GM06990 (cell line): ENCODE measurements around the gene F2RL3.
A peak's percentile ranks its signal among the peaks of the same experiment; 100 is the strongest.

Source experiments
- DNase-seq: peaks from one replicate; pipeline ENCODE4 v3.0.0-alpha.2; 2011; ENCODE audit not compliant: insufficient read length; ENCODE audit errors: extremely low read depth
- H3K27me3 ChIP-seq: replicated peaks from 2 replicates; pipeline ENCODE4 v1.6.0; 2011; ENCODE audit warnings: low read length; ENCODE audit not compliant: control insufficient read depth, insufficient read depth
- H3K36me3 ChIP-seq: 2 replicates; pipeline ENCODE4 v1.5.1; 2011; ENCODE audit warnings: low read length; ENCODE audit not compliant: control insufficient read depth, insufficient read depth
- H3K4me3 ChIP-seq: replicated peaks from 2 replicates; pipeline ENCODE4 v1.5.1; 2011; ENCODE audit warnings: low read depth, mild to moderate bottlenecking, control low read depth, low read length
- CTCF ChIP-seq: IDR thresholded peaks from 2 replicates; pipeline ENCODE4 v1.5.1; 2011; ENCODE audit warnings: low read length, control low read depth, mild to moderate bottlenecking, inconsistent platforms; ENCODE audit not compliant: insufficient read depth, poor library complexity, severe bottlenecking

The F2RL3 gene

DNA sequence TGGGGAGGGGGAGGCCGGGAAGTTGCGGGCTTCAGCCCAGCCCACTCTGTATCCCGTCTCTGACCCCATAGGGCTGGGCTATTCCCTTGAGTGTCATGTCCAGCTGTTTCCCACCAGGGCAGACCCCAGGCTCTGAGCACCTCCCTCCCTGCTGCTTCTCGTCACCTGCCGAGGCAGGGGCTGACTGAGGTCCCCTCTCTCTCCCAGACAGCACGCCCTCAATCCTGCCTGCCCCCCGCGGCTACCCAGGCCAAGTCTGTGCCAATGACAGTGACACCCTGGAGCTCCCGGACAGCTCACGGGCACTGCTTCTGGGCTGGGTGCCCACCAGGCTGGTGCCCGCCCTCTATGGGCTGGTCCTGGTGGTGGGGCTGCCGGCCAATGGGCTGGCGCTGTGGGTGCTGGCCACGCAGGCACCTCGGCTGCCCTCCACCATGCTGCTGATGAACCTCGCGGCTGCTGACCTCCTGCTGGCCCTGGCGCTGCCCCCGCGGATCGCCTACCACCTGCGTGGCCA, 625 bp downstream of the F2RL3 start:
- TF ChIP-seq CTCF = no peak
- H3K4me3 ChIP-seq = peak overlapping the region; percentile 42
- DNase-seq = no peak
- H3K36me3 ChIP-seq = no peaks in the 10 kb centered on the region
- no peaks in the 10 kb centered on the region for H3K27me3 ChIP-seq

DNA sequence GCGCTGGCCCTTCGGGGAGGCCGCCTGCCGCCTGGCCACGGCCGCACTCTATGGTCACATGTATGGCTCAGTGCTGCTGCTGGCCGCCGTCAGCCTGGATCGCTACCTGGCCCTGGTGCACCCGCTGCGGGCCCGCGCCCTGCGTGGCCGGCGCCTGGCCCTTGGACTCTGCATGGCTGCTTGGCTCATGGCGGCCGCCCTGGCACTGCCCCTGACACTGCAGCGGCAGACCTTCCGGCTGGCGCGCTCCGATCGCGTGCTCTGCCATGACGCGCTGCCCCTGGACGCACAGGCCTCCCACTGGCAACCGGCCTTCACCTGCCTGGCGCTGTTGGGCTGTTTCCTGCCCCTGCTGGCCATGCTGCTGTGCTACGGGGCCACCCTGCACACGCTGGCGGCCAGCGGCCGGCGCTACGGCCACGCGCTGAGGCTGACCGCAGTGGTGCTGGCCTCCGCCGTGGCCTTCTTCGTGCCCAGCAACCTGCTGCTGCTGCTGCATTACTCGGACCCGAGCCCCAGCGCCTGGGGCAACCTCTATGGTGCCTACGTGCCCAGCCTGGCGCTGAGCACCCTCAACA, 1.2 kb downstream of the F2RL3 start:
- DNase-seq = no peak
- TF ChIP-seq CTCF = no peak
- Histone ChIP-seq H3K4me3 (no peak overlapping the region; the same call in 1 of the 2 replicates), H3K27me3 (no peaks in the 10 kb centered on the region), H3K36me3 (no peaks in the 10 kb centered on the region)

GRCh38 chr19:16890461-16891184, 1.8 kb downstream of the F2RL3 start:
- no peaks in the 10 kb centered on the region for H3K36me3 ChIP-seq
- no peak for TF ChIP-seq CTCF
- DNase-seq = no peak
- no peak overlapping the region for H3K4me3 ChIP-seq
- no peaks in the 10 kb centered on the region for H3K27me3 ChIP-seq

- Histone ChIP-seq H3K27me3 (no peaks in the 10 kb centered on the region), H3K36me3 (no peaks in the 10 kb centered on the region), H3K4me3 (no peak overlapping the region)
- no peak for TF ChIP-seq CTCF
- DNase-seq = no peak
These were observed 3.0 kb downstream of the F2RL3 start for GRCh38 chr19:16891696-16892382.

- no peaks in the 10 kb centered on the region for H3K27me3 ChIP-seq
- DNase-seq = no peak
- no peak overlapping the region for H3K4me3 ChIP-seq
- no peaks in the 10 kb centered on the region for H3K36me3 ChIP-seq
- TF ChIP-seq CTCF = no peak
These were observed 3.6 kb downstream of the F2RL3 start for GRCh38 chr19:16892436-16892835.
